ENCODE measurements around the gene BMP5.

DNA sequence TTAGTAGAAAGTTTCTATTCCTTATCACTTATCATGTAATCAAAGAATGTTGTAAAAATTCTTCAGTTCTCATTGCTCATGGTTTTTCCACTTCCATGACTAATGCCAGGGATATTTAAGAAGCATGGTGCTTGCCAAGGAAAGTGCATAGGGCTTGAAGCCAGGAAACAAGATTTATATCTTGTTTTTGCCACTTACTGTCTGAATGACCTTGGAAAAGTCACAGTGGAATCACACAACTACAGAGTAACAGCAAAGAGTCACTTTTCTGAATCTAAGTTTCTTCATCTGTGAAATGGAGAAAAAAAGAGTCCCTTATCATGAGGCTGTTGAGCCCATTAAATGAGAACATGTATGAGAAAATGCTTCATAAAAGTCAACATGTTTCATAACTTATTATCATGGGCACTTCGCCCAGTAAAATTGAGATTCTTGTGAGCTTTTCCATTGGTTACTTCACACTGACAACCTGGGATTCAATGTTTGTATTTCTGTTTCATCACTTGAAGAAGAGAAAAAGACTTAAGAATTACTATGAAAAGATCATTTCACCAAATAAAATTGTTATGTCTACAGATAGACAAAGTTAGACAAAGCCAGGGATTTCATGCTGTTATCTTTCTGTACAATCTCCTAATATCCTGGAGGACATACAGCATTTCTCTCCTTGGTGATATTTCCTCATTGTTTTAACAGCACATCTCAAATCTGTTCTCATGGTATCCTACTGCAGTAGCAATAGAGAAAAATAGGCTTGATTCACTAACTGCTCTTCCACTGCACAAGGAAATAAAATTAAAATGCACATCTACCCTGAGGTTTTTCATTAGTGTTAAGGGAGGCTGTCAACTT lies 7.6 kb upstream of the BMP5 start:
- no peak for TF ChIP-seq POLR2A (IDR thresholded peaks at IDR 0.05)
- TF ChIP-seq, protein P1, sequence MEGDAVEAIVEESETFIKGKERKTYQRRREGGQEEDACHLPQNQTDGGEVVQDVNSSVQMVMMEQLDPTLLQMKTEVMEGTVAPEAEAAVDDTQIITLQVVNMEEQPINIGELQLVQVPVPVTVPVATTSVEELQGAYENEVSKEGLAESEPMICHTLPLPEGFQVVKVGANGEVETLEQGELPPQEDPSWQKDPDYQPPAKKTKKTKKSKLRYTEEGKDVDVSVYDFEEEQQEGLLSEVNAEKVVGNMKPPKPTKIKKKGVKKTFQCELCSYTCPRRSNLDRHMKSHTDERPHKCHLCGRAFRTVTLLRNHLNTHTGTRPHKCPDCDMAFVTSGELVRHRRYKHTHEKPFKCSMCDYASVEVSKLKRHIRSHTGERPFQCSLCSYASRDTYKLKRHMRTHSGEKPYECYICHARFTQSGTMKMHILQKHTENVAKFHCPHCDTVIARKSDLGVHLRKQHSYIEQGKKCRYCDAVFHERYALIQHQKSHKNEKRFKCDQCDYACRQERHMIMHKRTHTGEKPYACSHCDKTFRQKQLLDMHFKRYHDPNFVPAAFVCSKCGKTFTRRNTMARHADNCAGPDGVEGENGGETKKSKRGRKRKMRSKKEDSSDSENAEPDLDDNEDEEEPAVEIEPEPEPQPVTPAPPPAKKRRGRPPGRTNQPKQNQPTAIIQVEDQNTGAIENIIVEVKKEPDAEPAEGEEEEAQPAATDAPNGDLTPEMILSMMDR (IDR thresholded peaks at IDR 0.05): no peak
